Measurements from ENCODE around the gene TNFRSF8. TPM values are rescaled to one million over a fixed set of nuclear protein-coding genes. Genes with fewer than 3 reads are reported as not detected.
"Not testable (repeated sequence)": the region's sequence is repeated elsewhere in the genome, so short reads cannot be mapped to it uniquely, and the experiment has no call there.

Gene TNFRSF8
- total RNA-seq, 2 experiments from 2014 or later, result 0.14 TPM; not detected in 1

- no peaks in the 10 kb centered on the region for H3K9me3 ChIP-seq (ENCODE audit: control insufficient read depth in 1 of 2, insufficient read depth in 1 of 2, low read length in 2 of 2)
- H3K27ac ChIP-seq (ENCODE audit: low read depth in 1 of 2, low read length in 2 of 2), result no peak overlapping the region
- no peak for ATAC-seq (ENCODE audit: poor library complexity)
- Mint-ChIP-seq H3K9me3 (no peaks in the 10 kb centered on the region), H3K4me3 (no peak overlapping the region), H3K4me1 (ENCODE audit: low read depth) (no peaks in the 10 kb centered on the region), H3K36me3 (ENCODE audit: low read depth) (peaks cover 37% of the 10 kb centered on the region), H3K27me3 (no peaks in the 10 kb centered on the region), H3K27ac (no peak overlapping the region)
- CTCF ChIA-PET, result no interaction called here
- peak in 8 of 14 experiments; percentile 7 to 47 (median 32) for DNase-seq
- intact Hi-C loops (cut with DNase I, micrococcal nuclease), result loop anchor here in 1 of 2 experiments (1.0 kb wide), 1 partner anchor 193 kb away; no protein-coding TSS in a partner anchor
- peaks cover 37% of the 10 kb centered on the region for H3K36me3 ChIP-seq (ENCODE audit: insufficient read depth, low read length)
- peak; percentile 41 for TF ChIP-seq CTCF (IDR thresholded peaks at IDR 0.05)
- no peaks in the 10 kb centered on the region for H3K4me1 ChIP-seq (ENCODE audit: insufficient read depth, low read length)
- H3K4me3 ChIP-seq (ENCODE audit: low read length), result no peak overlapping the region
- no peaks in the 10 kb centered on the region for H3K27me3 ChIP-seq (ENCODE audit: control insufficient read depth in 1 of 2, insufficient read depth in 2 of 2, low read length in 2 of 2)
- POLR2A ChIA-PET, result interaction anchor here (0.6 to 1.1 kb wide), 2 partner anchors 12 to 226 kb away, joined by 3 read pairs; partner anchors contain the start of genes CLCN6, MIIP and MTHFR
Observed at GRCh38 chr1:12031039-12031980, 31.8 kb upstream of the TNFRSF8 start.

GRCh38 chr1:12032161-12032621, 30.9 kb upstream of the TNFRSF8 start:
- POLR2A ChIA-PET, result no interaction called here

GRCh38 chr1:12033441-12033840, 29.7 kb upstream of the TNFRSF8 start:
- peaks cover 18% of the 10 kb centered on the region for H3K36me3 Mint-ChIP-seq (ENCODE audit: low read depth)
- H3K27me3 Mint-ChIP-seq, CTCF ChIA-PET: not testable (repeated sequence)

More at GRCh38 chr1:12032161-12032621, 30.9 kb upstream of the TNFRSF8 start:
- ATAC-seq (ENCODE audit: poor library complexity), result no peak
- intact Hi-C loops (cut with DNase I, micrococcal nuclease), result no loop called here
- no peak overlapping the region for H3K4me3 ChIP-seq (ENCODE audit: low read length)
- CTCF ChIA-PET, result no interaction called here
- Mint-ChIP-seq H3K27ac (no peak overlapping the region), H3K4me3 (no peak overlapping the region), H3K36me3 (ENCODE audit: low read depth) (peaks cover 28% of the 10 kb centered on the region), H3K4me1 (ENCODE audit: low read depth) (no peaks in the 10 kb centered on the region), H3K9me3 (no peaks in the 10 kb centered on the region), H3K27me3 (no peaks in the 10 kb centered on the region)
- no peaks in the 10 kb centered on the region for H3K4me1 ChIP-seq (ENCODE audit: insufficient read depth, low read length)
- no peak for TF ChIP-seq CTCF (IDR thresholded peaks at IDR 0.05)
- no peaks in the 10 kb centered on the region for H3K27me3 ChIP-seq (ENCODE audit: control insufficient read depth in 1 of 2, insufficient read depth in 2 of 2, low read length in 2 of 2)
- H3K9me3 ChIP-seq (ENCODE audit: control insufficient read depth in 1 of 2, insufficient read depth in 1 of 2, low read length in 2 of 2), result no peaks in the 10 kb centered on the region
- no peak for DNase-seq
- no peak overlapping the region for H3K27ac ChIP-seq (ENCODE audit: low read depth in 1 of 2, low read length in 2 of 2)
- peaks cover 30% of the 10 kb centered on the region for H3K36me3 ChIP-seq (ENCODE audit: insufficient read depth, low read length)

More at GRCh38 chr1:12033441-12033840, 29.7 kb upstream of the TNFRSF8 start:
- DNase-seq; H3K27me3 ChIP-seq (ENCODE audit: control insufficient read depth in 1 of 2, insufficient read depth in 2 of 2, low read length in 2 of 2); H3K9me3 ChIP-seq (ENCODE audit: control insufficient read depth in 1 of 2, insufficient read depth in 1 of 2, low read length in 2 of 2); H3K4me3 ChIP-seq (ENCODE audit: low read length); H3K27ac ChIP-seq (ENCODE audit: low read depth in 1 of 2, low read length in 2 of 2); ATAC-seq (ENCODE audit: poor library complexity); intact Hi-C loops (cut with DNase I, micrococcal nuclease); H3K4me1 Mint-ChIP-seq (ENCODE audit: low read depth); H3K27ac Mint-ChIP-seq; H3K4me3 Mint-ChIP-seq; POLR2A ChIA-PET; H3K9me3 Mint-ChIP-seq; H3K4me1 ChIP-seq (ENCODE audit: insufficient read depth, low read length): not testable (repeated sequence)
- H3K36me3 ChIP-seq (ENCODE audit: insufficient read depth, low read length), result peaks cover 19% of the 10 kb centered on the region

Data from CD4-positive, alpha-beta T cell (primary cell).